Measurements from ENCODE around the gene OTUD1.
"Not testable (repeated sequence)": the region's sequence is repeated elsewhere in the genome, so short reads cannot be mapped to it uniquely, and the experiment has no call there.

OTUD1 gene, protein sequence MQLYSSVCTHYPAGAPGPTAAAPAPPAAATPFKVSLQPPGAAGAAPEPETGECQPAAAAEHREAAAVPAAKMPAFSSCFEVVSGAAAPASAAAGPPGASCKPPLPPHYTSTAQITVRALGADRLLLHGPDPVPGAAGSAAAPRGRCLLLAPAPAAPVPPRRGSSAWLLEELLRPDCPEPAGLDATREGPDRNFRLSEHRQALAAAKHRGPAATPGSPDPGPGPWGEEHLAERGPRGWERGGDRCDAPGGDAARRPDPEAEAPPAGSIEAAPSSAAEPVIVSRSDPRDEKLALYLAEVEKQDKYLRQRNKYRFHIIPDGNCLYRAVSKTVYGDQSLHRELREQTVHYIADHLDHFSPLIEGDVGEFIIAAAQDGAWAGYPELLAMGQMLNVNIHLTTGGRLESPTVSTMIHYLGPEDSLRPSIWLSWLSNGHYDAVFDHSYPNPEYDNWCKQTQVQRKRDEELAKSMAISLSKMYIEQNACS

DNA sequence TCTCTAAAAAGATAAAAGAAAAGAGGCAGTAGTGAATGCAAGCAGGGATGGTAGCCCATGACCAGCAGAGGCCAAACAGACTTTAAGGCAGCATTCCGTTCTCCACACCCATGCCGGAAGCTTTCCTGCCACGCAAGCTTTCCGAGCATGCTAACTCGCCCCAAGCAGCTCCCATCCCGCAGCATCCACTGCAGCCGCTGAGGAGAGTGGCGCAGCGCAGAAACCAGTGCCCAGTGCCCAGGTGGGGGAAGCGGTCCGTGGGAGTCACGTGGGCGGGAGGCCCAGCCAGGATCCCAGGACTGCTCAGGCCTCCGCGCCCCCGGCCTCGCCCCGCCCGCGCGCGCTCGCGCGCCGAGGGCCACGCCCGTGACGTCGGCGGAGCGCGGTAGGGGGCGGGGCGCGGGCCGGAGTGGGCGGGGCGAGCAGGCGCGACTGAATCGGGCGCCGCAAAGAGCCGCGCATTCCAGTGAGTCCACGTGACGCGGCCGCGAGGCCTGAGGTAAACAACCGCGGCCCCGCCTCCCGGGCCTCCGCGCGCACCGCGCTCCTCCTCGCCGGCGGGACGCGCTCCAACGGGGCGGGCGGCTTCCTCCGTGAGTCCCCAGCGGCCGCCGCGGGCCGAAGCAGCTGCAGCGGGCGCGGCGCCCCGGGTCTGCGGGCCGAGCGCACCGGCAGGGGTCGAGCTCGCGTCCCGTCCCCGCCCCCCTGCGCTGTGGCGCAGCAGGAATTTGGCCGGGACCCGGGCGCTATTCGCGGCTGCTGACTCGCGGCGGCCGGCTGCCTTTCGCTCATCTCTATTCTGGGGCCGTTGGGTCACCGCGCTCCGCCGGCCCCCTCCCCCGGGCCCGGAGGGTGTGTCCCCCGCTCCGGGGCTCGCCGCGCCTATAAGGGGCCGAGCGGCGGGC lies at the start of gene OTUD1:
Gene OTUD1, plus strand, starts transcription at position 529 of the 905 bp plus-strand sequence. CDS start 383 bp downstream, outside the sequence.
- peak; percentile 89 for DNase-seq

DNA sequence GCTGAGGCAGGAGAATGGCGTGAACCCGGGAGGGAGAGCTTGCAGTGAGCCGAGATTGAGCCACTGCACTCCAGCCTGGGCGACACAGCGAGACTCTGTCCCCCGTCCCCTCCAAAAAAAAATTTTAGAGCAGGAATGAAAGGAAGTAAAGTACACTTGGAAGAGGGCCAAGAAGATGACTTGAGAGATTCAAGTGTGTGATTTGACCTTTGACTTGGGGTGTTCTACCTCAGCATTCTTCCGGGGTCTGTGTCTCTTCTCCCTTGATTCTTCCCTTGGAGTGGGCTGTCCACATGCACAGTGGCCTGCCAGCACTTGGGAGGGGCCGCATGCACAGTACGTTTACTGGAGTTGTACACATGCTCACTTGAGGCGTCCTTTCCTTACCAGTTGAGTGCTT lies 48.5 kb upstream of the OTUD1 start:
- DNase-seq: not testable (repeated sequence)

DNA sequence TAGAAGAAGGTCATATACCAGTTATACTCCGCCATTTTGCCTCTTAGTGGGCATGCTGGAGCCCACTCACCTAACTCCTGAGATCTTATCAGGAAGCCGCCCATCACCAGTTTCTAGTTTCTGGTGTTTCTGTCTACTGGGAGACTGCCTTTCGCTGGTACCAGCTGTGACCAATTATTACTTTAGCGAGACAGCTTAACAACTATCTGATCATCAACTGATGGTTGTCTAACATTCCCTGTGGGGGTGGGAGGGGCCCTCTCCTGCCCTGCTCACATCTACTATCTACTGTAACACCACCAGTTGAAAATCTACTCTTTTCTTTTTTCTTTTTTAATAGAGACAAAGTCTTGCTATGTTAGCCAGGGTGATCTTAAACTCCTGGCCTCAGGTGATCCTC lies 48.1 kb upstream of the OTUD1 start:
- DNase-seq: no peak

DNA sequence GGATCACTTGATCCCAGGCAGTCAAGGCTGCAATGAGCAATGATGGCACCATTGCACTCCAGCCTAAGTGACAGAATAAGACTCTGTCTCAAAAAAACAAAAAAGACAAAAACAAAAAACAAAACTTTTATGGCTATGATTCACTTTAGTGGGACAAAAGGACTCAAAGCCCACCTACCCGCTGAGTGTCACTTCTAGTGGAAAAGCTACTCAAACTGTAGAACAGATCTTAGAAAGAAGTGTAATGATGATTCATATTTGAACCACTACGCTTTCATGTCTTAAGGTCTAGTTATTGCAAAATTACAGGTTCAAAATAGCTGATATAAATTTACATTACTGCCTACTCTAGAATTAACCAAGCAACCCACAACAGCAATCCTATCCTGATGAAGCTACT lies 47.1 kb upstream of the OTUD1 start:
- no peak for DNase-seq

DNA sequence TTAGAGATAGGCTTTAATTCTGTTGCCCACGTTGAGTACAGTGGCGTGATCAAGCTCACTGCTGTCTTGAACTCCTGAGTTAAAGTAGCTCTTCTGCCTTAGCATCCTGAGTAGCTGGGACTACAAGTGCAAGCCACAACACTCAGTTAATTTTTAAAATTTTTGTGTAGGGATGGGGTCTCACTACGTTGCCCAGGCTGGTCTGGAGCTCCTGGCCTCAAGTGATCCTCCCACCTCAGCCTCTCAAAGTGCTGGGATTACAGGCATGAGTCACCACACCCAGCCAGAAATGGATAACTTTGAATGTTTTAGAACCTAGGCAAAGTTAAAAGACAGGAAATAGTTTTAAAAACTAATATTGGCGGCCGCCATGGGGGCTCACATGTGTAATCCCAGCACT lies 43.9 kb upstream of the OTUD1 start:
- DNase-seq: no peak

DNA sequence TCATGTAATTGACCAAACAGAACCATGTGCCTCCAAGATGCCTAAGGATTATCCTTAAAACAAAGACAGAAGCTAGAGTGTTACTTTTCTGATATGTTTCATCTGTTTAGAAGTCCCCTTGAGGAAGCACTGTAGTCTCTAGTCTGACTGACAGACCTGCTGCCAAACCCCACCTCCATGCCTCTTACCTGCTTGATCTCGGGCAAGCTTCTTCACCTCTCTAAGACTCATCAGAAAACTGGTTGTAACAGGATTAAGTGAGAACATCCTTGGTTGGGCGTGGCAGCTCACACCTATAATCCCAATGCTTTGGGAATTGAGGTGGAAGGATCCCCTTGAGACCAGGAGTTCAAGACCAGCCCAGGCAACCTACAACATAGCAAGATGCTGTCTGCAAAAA lies 42.2 kb upstream of the OTUD1 start:
- DNase-seq: no peak

DNA sequence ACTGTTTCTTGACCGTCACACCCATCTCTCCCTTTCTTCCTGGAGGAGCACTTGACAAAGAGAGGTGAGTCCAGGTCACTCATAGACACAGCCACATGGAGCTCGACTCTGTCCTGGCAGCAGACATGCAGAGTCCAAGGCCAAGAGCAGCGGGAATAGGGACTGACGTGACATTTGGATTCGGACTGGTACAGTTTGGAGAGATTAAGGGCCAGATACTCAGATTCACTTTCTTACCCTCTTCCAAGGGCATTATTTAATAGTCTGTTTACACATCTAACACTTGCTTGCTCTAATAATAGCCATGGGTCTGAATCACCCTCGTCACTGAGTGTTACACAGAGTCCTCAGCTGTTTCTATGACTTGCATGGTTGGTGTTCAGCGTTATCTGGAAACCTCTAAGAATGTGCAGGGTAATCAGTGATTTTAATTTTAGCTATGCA lies 39.2 kb upstream of the OTUD1 start:
- no peak for DNase-seq

DNA sequence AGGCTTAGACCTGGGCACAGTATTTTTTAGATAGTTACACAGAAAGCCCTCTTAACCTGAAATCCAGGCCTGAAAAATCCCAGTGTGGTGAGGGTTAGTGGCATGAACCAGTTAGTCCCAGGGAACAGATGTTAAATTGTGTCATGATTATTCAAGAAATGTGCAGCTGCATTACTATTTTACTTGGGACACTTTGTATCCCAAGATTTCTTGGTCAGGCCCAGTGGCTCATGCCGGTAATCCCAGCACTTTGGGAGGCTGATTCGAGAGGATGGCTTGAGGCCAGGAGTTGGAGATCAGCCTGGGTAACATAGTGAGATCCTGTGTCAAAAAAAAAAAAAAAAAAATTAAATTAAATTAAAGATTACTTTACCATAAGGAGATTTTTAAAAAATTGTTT lies 36.0 kb upstream of the OTUD1 start:
- no peak for DNase-seq

DNA sequence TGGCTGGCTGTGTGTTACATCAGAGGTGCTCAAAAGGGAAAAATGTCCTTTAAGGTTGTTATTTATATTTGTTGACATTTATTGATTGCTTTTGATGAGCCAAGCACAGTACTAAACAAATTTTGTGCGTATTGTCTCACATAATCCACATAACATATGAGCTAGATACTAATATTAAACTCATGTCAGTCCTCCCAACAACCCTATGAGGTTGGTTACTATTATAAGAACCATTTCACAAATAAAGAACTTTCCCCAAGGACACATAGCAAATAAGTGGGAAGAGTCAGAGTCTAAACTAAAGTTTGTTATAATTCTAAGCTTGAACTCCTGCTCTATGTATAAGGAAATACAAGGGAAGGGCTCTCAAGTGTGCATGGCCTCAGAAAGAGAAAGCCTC lies 35.6 kb upstream of the OTUD1 start:
- no peak for DNase-seq

DNA sequence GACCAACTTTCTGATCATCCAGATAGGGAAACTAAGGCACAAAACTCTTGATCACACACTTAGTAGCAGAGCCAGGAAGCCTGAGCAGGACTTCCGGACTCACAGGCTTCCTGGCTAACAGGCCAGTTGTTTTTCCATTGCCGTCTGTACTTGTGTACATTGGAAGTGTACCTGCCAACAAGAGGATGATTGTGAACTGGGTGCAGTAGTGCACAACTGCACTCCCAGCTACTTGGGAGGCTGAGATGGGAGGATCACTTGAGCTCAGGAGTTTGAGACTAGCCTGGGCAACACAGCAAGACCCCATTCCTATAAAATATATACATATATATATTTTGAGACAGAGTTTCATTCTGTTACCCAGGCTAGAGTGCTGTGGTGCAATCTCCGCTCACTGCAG lies 35.2 kb upstream of the OTUD1 start:
- no peak for DNase-seq

DNA sequence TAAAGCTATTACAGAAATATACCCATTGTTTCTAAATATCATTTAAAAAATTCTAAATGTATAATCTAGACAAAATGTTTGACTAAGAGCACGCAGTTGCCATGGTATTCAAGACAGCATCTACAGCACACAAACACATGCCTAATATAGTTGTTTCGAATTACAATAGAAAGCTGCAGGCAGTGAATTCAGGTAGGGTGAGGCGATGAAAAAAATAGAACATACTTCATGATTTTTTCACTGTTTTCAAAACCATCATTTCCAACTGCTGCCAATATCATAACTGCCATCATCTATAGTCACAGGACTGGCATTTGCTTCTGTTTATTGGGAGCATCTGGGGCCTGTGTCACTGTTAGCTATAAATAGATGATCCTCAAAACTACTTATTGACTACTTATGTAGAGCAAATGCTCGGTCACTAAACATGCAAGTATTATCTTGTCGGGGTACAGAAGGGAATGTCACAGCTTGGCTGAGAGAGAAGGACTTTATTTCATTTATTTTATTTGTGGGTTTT lies 34.4 kb upstream of the OTUD1 start:
- no peak for DNase-seq

DNA sequence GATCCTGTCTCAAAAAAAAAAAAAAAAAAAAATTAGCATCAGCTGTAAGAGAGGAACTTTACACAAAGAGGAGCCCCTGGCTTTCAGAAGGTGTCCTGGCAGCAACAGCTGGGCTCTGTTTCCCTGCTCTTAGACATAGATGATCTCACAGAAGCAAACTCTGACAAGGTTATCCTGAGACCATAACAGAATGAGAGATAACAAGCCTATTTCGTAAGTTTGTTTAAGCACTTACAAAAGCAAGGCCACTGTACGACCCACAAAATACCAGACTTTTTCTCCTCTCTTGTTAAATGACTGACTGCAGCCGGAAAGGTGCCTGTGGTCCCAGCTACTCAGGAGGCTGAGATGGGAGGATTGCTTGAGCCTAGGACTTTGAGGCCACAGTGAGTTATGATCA lies 33.3 kb upstream of the OTUD1 start:
- DNase-seq: no peak

DNA sequence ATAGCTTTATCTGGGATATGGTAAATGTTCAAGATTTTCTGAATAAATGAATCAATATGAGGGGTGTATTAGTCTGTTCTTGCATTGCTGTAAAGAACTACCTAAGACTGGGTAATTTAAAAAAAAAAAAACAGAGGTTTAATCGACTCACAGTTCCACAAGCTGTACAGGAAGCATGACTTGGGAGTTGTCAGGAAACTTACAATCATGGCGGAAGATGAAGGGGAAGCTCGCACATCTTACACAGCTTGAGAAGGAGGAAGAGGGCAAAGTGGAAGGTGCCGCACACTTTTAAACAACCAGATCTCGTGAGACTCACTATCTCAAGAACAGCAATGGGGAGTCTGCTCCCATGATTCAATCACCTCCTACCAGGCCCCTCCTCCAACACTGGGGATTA lies 32.5 kb upstream of the OTUD1 start:
- DNase-seq: no peak

DNA sequence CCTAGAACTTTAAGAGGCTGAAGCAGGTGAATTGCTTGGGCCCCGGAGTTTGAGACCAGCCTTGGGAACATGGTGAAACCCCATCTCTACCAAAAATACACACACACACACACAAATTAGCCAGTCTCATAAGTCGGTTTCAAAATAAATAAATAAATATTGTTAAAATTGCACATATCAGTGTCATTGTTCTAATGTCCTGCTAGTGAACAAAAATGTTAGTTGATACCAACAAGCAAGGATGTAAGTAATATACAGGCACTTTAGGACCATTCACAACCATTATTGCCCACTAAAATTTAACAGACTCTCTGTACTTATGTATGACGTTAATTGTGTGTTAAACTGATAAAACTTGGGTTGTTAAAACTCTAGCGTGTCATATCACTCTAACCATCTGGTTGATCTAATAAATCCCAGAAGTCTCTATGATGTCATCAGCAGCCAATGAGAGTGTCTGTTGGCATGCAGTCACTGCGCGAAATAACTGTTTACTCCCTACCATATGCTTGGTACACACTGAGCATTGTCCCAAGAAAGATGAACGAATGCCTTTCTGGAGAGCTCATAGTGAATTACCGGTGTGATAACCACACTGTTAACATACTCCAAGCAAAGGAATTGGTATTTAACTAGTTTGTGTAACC lies 30.4 kb upstream of the OTUD1 start:
- DNase-seq: no peak

DNA sequence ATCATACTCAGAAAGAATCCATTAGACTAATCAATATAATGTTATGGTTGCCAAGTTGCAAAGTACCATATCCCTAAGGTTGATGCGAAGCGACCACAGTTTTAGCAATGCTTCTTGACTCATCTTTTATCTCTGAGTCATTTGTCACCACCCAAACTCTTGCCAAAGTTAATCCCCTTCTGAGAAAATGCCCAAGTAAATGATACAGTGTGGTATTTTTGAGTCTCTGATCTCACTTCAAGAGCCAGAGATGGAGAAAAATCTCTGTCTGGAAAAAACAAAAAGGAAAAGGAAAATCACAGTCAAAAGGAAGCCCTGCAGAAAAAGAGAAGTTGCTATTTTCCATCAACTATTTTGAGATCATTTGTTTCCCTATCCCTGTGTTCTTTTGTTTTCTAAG lies 26.7 kb upstream of the OTUD1 start:
- DNase-seq: no peak

DNA sequence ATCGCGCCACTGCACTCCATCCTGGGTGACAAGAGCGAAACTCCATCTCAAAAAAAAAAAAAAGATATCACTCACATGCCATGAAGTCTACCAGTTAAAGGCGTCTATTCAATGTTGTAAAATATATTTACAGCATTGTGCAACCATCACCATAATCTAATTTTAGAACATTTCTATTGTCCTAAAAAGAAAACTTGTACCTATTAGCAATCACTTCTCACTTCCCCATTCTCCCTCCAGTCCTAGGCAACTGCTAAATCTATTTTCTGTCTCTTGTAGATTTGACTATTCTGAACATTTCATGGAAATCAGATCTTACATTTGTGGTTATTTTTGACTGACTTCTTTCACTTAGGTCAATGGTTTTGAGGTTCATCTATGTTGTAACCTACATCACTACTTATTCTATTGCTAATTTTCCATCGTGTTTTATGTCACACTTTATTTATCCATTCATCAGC lies 25.2 kb upstream of the OTUD1 start:
- no peak for DNase-seq

DNA sequence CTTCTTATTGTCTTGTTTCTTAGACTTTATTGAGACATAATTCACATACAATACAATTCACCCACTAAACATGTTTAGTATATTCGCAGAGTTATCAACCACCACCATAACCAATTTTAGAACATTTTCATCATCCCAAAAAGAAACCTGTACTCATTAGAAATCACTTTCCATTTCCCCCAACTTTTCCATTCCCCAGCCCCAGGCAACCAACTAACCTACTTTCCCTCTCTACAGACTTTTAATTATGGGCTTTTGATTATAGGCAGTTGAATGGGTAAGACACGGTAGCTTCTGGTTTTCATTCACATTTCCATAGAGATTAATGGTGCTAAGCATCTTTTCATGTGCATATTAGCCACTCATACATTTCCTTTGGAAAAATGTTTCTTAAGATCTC lies 24.2 kb upstream of the OTUD1 start:
- no peak for DNase-seq

DNA sequence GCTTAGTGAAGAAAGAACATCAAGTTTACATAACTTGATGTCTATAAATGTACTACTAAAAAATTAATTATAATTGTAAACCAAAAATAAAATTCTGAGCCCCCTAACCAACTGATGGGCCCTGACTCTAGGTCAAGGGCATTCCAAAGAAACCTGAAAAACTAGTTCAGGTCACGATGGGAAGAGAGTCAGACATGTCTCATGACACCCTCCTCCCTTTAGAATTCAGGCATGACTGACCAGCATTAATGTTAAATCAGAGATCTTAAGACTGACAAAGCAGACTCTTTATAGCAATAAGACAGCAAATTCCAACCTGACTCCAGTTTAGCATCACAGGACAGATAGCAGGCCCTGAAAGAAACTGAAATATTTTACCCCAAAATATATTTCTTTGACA lies 21.6 kb upstream of the OTUD1 start:
- no peak for DNase-seq

DNA sequence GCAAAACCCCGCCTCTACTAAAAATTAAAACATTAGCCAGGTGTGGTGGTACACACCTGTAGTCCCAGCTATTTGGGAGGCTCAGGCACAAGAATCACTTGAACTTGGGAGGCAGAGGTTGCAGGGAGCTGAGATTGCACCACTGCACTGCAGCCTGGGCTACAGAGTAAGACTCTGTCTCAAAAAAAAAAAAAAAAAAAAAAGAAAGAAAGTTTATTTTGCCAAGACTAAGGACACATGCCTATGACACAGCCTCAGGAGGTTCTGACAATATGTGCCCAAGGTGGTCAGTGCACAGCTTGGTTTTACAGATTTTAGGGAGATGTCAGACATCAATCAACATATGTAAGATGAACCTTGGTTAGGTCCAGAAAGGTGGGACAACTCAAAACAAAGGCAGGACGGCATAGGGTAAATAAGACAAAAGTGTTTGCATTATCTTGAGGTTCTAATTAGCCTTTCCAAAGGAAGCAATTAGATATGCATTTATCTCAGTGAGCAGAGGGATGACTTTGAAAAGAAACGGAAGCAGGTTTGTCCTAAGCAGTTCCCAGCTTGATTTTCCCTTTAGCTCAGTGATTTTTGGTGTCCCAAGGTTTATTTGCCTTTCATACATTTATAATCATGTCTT lies 20.7 kb upstream of the OTUD1 start:
- DNase-seq: no peak

DNA sequence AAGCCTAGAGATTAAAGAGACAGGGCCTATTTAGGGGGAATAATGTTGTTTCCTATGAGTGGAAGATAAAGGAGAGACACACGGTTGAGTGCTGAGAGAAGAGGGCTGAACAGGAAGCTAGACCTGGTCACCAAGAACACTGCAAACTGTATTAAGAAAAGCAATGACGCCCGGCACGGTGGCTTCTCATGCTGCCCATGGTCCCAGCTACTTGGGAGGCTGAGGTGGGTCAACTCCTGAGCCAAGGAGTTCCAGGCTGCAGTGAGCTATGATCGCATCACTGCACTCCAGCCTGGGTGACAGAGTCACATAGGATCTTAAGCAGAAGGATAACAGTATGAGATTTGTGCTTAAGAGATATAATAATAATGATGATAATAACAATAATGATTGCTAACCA lies 19.7 kb upstream of the OTUD1 start:
- DNase-seq: no peak

DNA sequence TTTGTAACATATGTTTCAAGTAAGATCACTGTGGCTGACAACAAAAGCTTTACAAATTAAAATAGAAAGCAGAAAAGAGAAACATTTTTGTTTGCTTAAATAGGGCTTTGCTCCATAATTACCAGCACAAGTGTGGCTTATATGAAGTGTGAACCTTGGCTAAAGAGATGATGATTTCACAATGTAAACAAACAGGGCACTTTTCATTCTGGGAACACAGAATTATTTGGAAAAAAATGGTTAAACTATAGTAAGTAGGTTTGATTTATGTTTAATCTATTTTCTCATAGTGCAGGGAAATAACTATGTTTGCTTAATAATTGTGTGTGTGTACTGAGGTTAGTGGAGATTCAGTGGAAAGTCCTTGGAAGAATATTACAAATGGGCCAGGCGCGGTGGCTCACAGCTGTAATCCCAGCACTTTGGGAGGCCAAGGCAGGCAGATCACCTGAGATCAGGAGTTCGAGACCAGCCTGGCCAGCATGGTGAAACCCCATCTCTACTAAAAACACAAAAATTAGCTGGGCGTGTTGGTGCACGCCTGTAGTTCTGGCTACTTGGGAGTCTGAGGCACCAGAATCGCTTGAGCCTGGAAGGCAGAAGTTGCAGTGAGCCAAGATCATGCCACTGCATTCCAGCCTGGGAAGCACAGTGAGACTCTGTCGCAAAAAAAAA lies 19.1 kb upstream of the OTUD1 start:
- no peak for DNase-seq

DNA sequence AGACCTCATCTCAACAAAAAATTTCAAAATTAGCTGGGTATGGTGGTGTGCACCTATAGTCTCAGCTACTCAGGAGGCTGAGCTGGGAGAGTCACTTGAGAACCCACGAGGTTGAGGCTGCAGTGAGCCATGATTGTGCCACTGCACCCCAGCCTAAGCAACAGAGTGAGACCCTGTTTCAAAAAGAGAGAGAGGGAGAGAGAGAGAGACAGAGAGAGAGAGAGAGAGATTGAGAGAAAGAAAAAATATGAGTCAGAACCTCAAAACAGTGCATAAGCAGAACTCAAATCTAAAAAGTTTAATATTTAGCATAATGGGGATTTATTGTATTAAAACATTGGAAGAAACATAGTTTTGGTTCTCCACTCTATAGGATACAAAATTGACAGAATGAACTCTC lies 17.5 kb upstream of the OTUD1 start:
- DNase-seq: no peak

All from retina (tissue), 1 donor.